Activated naive CD4-positive, alpha-beta T cell treated with anti-CD3 and anti-CD28 coated beads for 36 hours (primary cell): ENCODE measurements around the gene ZNF526. TPM values are rescaled to one million over a fixed set of nuclear protein-coding genes. Genes with fewer than 3 reads are reported as not detected.
A peak's percentile ranks its signal among the peaks of the same experiment; 100 is the strongest.

Experiments
- CTCF ChIA-PET: fragments of 350-600 bp; sonication (Branson Sonifier 250); formaldehyde crosslinking; loops from one replicate; lab custom pipeline; 2021; ENCODE audit warnings: antibody characterized with exemption; lab: Charles Lee
- DNase-seq: peaks from one replicate; pipeline ENCODE4 v3.0.0-alpha.2; 2020
- H3K27ac Mint-ChIP-seq: one replicate; pipeline ENCODE4 v1.8.0; 2021; ENCODE audit warnings: mild to moderate bottlenecking, mixed read lengths
- H3K27me3 Mint-ChIP-seq: one replicate; pipeline ENCODE4 v1.8.0; 2021; ENCODE audit warnings: low read depth, mixed read lengths
- H3K36me3 Mint-ChIP-seq: one replicate; pipeline ENCODE4 v1.8.0; 2021; ENCODE audit warnings: low read depth, mixed read lengths
- H3K4me1 Mint-ChIP-seq: one replicate; pipeline ENCODE4 v1.8.0; 2021; ENCODE audit warnings: low read depth, mixed read lengths
- H3K4me3 Mint-ChIP-seq: one replicate; pipeline ENCODE4 v1.8.0; 2021; ENCODE audit warnings: mild to moderate bottlenecking, moderate library complexity, mixed read lengths
- H3K9me3 Mint-ChIP-seq: one replicate; pipeline ENCODE4 v1.8.0; 2021; ENCODE audit warnings: mixed read lengths
- intact Hi-C: fragments of 100-400 bp; cut with micrococcal nuclease; formaldehyde crosslinking; loops from one replicate; pipeline ENCODE4 v1.15.1; 2023
- total RNA-seq, 2 experiments: library from RNA; stranded (reverse); gene quantifications; one replicate each; pipeline ENCODE4 v1.2.3, GENCODE V29; 2021

The ZNF526 gene
- total RNA-seq, 2 experiments from 2014 or later: 11.5 to 11.6 TPM

- intact Hi-C loops: loop anchor here (1.0 kb wide), 2 partner anchors 46 to 71 kb away; no protein-coding TSS in a partner anchor
- peak; percentile 15 for DNase-seq
- CTCF ChIA-PET: interaction anchor here (0.7 kb wide), 1 partner anchor 301 kb away, joined by 4 read pairs; no protein-coding TSS in a partner anchor
- Mint-ChIP-seq H3K4me3 (no peak overlapping the region), H3K9me3 (no peaks in the 10 kb centered on the region), H3K4me1 (peaks cover 14% of the 10 kb centered on the region), H3K27me3 (peaks cover 26% of the 10 kb centered on the region), H3K27ac (no peak overlapping the region), H3K36me3 (no peaks in the 10 kb centered on the region)
Measured at GRCh38 chr19:42178791-42179674, 41.1 kb upstream of the ZNF526 start.

DNA sequence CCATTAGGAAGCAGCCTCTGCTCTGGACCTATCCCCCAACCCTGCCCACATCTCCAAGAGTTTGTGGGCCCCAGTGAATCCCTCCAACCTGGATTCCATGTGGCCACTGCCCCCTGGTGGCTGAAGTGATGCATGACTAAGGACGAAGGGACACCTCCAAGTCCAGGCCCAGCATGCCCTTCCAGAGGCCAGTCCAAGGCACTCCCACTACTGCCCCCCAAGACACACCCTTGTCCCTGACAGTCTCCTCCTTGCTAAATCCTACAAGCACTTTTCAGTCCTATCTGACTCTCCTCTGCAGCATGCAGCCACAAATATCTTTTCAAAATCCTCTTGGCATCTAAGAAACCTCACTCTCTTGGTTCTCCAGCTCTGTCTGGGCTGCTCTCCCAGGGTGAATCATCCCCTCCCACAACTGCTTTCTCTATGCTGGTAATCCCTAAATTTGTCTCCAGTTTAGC lies 35.7 kb upstream of the ZNF526 start:
- DNase-seq: peak; percentile 86
- no peaks in the 10 kb centered on the region for H3K9me3 Mint-ChIP-seq
- no peak overlapping the region for H3K4me3 Mint-ChIP-seq
- peaks cover 20% of the 10 kb centered on the region for H3K4me1 Mint-ChIP-seq
- peaks cover 6% of the 10 kb centered on the region for H3K27me3 Mint-ChIP-seq
- CTCF ChIA-PET: interaction anchor here (0.7 to 6.8 kb wide), 14 partner anchors 8 to 153 kb away, joined by 3 to 70 read pairs (median 4); partner anchors contain the start of gene POU2F2
- intact Hi-C loops: loop anchor here (1.0 kb wide), 2 partner anchors 51 to 76 kb away; no protein-coding TSS in a partner anchor
- no peaks in the 10 kb centered on the region for H3K36me3 Mint-ChIP-seq
- H3K27ac Mint-ChIP-seq: no peak overlapping the region

- Mint-ChIP-seq H3K27me3 (no peaks in the 10 kb centered on the region), H3K9me3 (no peaks in the 10 kb centered on the region), H3K4me1 (peaks cover 20% of the 10 kb centered on the region), H3K36me3 (no peaks in the 10 kb centered on the region), H3K27ac (no peak overlapping the region), H3K4me3 (no peak overlapping the region)
- intact Hi-C loops: no loop called here
- no peak for DNase-seq
- CTCF ChIA-PET: interaction anchor here (0.7 to 6.8 kb wide), 15 partner anchors 9 to 154 kb away, joined by 3 to 70 read pairs (median 4); partner anchors contain the start of gene POU2F2
Measured at GRCh38 chr19:42185277-42185676, 34.8 kb upstream of the ZNF526 start.

GRCh38 chr19:42188665-42189064 lies 31.4 kb upstream of the ZNF526 start:
- CTCF ChIA-PET: interaction anchor here (0.7 to 6.8 kb wide), 3 partner anchors 11 to 87 kb away, joined by 3 to 70 read pairs (median 3); no protein-coding TSS in a partner anchor
- no peak overlapping the region for H3K27ac Mint-ChIP-seq

GRCh38 chr19:42189133-42189532 lies 31.0 kb upstream of the ZNF526 start:
- DNase-seq: no peak
- H3K4me3 Mint-ChIP-seq: no peak overlapping the region
- no peak overlapping the region for H3K27ac Mint-ChIP-seq
- peaks cover 4% of the 10 kb centered on the region for H3K9me3 Mint-ChIP-seq
- intact Hi-C loops: no loop called here
- CTCF ChIA-PET: interaction anchor here (0.7 to 6.8 kb wide), 4 partner anchors 10 to 88 kb away, joined by 3 to 70 read pairs (median 4); no protein-coding TSS in a partner anchor
- H3K27me3 Mint-ChIP-seq: no peaks in the 10 kb centered on the region
- H3K36me3 Mint-ChIP-seq: peaks cover 2% of the 10 kb centered on the region
- H3K4me1 Mint-ChIP-seq: peaks cover 29% of the 10 kb centered on the region

More at GRCh38 chr19:42188665-42189064, 31.4 kb upstream of the ZNF526 start:
- Mint-ChIP-seq H3K9me3 (peaks cover 4% of the 10 kb centered on the region), H3K27me3 (no peaks in the 10 kb centered on the region), H3K36me3 (peaks cover 2% of the 10 kb centered on the region), H3K4me3 (no peak overlapping the region), H3K4me1 (peaks cover 31% of the 10 kb centered on the region)
- intact Hi-C loops: no loop called here
- DNase-seq: no peak

DNA sequence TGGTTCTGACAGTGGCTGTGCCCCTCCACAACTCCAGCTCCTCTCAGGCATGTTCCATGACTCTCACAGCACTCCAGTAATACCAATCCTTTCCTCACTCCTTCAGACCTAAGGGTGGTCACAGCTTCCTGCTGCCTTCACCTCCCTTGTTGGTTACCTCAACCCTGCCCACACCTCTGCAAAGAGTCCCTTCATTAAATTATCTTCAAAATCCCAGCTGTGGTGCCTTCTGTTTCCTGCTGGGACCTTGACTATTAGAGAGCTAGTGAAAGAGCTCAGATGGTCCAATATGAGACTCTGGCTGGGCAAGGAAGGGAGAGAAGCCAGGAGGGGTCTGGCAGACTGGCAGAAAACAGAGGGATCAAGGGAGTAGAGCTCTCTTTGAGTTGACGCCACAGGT lies 28.8 kb upstream of the ZNF526 start:
- CTCF ChIA-PET: interaction anchor here (0.5 to 1.2 kb wide), 5 partner anchors 8 to 82 kb away, joined by 3 to 5 read pairs (median 3); no protein-coding TSS in a partner anchor
- Mint-ChIP-seq H3K4me3 (no peak overlapping the region), H3K27ac (no peak overlapping the region), H3K27me3 (no peaks in the 10 kb centered on the region), H3K4me1 (peaks cover 22% of the 10 kb centered on the region), H3K36me3 (peaks cover 8% of the 10 kb centered on the region), H3K9me3 (peaks cover 4% of the 10 kb centered on the region)
- intact Hi-C loops: no loop called here
- no peak for DNase-seq

GRCh38 chr19:42191855-42192254 lies 28.3 kb upstream of the ZNF526 start:
- Mint-ChIP-seq H3K27me3 (no peaks in the 10 kb centered on the region), H3K36me3 (peaks cover 10% of the 10 kb centered on the region), H3K9me3 (peaks cover 4% of the 10 kb centered on the region), H3K4me3 (no peak overlapping the region), H3K27ac (no peak overlapping the region), H3K4me1 (peaks cover 27% of the 10 kb centered on the region)
- CTCF ChIA-PET: interaction anchor here (0.6 to 1.2 kb wide), 3 partner anchors 9 to 83 kb away, joined by 3 to 5 read pairs (median 4); no protein-coding TSS in a partner anchor
- peak; percentile 75 for DNase-seq
- intact Hi-C loops: no loop called here

- no peak overlapping the region for H3K27ac Mint-ChIP-seq
Measured at GRCh38 chr19:42193294-42193693, 26.8 kb upstream of the ZNF526 start.

DNA sequence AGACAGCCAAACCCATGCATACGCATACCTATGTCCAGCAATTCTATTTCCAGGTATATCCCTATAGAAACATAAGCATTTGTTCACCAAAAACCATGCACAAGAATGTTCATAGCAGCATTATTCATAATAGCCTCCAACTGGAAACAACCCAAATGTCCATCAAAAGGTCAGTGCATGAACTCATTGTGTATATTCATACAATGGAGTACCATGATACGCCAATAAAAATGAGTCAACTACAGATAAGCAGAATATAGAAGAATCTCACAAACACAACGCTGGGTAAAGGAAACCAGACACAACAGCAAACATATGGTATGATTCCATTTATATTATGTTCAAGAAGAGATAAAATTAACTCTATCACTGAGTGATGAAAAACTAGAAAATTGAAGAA lies 26.4 kb upstream of the ZNF526 start:
- no peak overlapping the region for H3K4me3 Mint-ChIP-seq
- H3K9me3 Mint-ChIP-seq: peaks cover 4% of the 10 kb centered on the region
- no peak overlapping the region for H3K27ac Mint-ChIP-seq
- H3K4me1 Mint-ChIP-seq: peaks cover 38% of the 10 kb centered on the region
- intact Hi-C loops: no loop called here
- H3K27me3 Mint-ChIP-seq: no peaks in the 10 kb centered on the region
- H3K36me3 Mint-ChIP-seq: peaks cover 17% of the 10 kb centered on the region
- no peak for DNase-seq
- CTCF ChIA-PET: interaction anchor here (0.6 kb wide), 1 partner anchor 623 kb away, joined by 8 read pairs; no protein-coding TSS in a partner anchor

More at GRCh38 chr19:42193294-42193693, 26.8 kb upstream of the ZNF526 start:
- DNase-seq: no peak
- Mint-ChIP-seq H3K27me3 (no peaks in the 10 kb centered on the region), H3K4me1 (peaks cover 36% of the 10 kb centered on the region), H3K9me3 (peaks cover 4% of the 10 kb centered on the region), H3K36me3 (peaks cover 15% of the 10 kb centered on the region), H3K4me3 (no peak overlapping the region)
- intact Hi-C loops: no loop called here
- CTCF ChIA-PET: interaction anchor here (0.6 to 1.0 kb wide), 2 partner anchors 17 to 622 kb away, joined by 5 to 8 read pairs; no protein-coding TSS in a partner anchor

DNA sequence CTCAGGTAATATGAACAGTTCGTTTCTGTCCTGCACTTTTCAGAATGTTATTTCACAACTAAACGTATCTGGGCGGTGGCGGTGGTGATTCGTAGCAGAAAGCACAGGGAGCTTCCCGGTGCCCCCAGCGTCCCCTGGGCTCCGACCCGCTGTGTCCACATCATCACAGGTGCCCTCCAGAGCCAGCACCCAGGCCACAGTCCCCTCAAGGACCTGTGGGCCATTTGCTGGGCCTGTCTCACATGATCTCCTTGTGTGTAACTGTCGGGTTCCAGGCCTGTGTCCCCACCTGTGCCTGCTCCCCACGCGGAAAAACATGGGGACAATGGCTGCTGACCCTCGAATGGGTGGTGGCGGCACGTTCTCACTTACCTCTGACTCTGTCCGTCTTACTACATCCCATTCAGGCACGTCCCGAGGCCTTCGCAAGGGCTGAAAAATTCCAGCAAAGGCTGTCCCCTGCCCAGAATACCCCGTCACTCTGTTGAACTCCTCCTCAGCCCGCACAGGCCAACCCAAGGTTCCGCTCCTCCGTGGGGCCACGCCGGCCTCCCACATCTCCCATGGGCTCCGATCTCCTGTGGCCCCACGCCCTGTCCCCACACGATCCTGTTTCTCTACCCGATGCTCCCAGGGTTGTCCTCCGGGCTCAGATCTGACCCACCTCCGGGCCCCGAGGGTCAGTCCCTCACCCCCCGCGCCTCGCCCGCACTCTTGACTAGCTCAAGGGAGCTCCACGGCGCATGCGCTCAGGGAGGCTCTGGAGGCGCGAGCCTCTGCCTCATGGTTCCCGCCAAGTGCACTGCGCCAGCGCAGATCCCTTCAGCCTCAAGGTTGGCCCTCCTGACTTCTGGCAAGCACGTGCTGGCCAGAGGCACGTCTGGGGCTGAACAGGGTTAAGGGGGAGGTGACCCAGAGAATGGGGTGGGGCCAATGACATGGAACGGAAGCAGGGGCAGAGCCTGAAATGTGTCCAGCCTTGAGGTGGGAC lies 23.8 kb upstream of the ZNF526 start:
- DNase-seq: no peak
- CTCF ChIA-PET: no interaction called here
- peaks cover 4% of the 10 kb centered on the region for H3K9me3 Mint-ChIP-seq
- no peak overlapping the region for H3K4me3 Mint-ChIP-seq
- H3K27ac Mint-ChIP-seq: no peak overlapping the region
- peaks cover 29% of the 10 kb centered on the region for H3K36me3 Mint-ChIP-seq
- peaks cover 61% of the 10 kb centered on the region for H3K4me1 Mint-ChIP-seq
- no peaks in the 10 kb centered on the region for H3K27me3 Mint-ChIP-seq
- intact Hi-C loops: no loop called here

DNA sequence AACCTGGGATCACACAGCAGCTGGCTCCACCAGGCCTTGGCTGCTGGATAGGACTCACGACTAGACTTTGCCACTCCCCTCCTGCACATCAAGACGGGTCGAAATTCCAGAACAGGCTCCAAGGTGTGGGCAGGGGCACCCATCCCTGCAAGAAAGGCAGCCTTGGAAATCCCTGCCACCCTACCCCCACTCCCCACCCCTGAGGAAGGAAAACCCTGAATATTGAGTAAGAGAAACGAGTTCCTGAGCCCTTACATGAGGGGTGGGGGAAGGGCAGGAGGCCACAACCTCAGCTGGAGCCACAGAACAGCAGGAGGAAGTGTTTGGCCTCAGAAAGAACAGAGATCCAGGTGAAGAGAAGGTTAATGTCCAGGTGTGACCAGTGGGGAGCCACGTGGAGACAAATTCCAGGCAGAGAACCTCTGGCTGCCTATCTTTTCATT lies 22.7 kb upstream of the ZNF526 start:
- Mint-ChIP-seq H3K4me1 (peaks cover 63% of the 10 kb centered on the region), H3K9me3 (peaks cover 4% of the 10 kb centered on the region), H3K4me3 (no peak overlapping the region), H3K36me3 (peaks cover 35% of the 10 kb centered on the region), H3K27me3 (no peaks in the 10 kb centered on the region), H3K27ac (peak overlapping the region; percentile 60)
- intact Hi-C loops: no loop called here
- CTCF ChIA-PET: interaction anchor here (0.7 to 1.2 kb wide), 2 partner anchors 65 to 133 kb away, joined by 3 read pairs; partner anchors contain the start of gene POU2F2
- peak; percentile 34 for DNase-seq
